B cell (primary cell): Measurements from ENCODE around the gene LMF2. TPM values are rescaled to one million over a fixed set of nuclear protein-coding genes. Genes with fewer than 3 reads are reported as not detected.

Experiments used
- ATAC-seq: fragments of 200-7000 bp; cut with Tn5 transposase; one replicate; pipeline ENCODE4 v1.10.0; 2021; ENCODE audit warnings: low read depth, mild to moderate bottlenecking, moderate number of reproducible peaks, moderate library complexity
- CTCF ChIA-PET: fragments of 350-600 bp; sonication (Branson Sonifier 250); formaldehyde crosslinking; loops from one replicate; lab custom pipeline; 2021; ENCODE audit warnings: antibody characterized with exemption, inconsistent platforms; lab: Charles Lee
- POLR2A ChIA-PET: fragments of 350-600 bp; sonication (Branson Sonifier 250); formaldehyde crosslinking; loops from one replicate; lab custom pipeline; 2021; ENCODE audit warnings: antibody characterized with exemption; lab: Charles Lee
- DNase-seq: peaks from one replicate; pipeline ENCODE4 v3.0.0; 2013
- H2AFZ ChIP-seq: 2 replicates; pipeline ENCODE4 v1.6.1; 2012; ENCODE audit warnings: mild to moderate bottlenecking, low read depth, low read length; ENCODE audit not compliant: insufficient read depth, poor library complexity, severe bottlenecking
- H3K27ac ChIP-seq, 2 donors: 1 replicate in 1 of 2; 2 replicates in 1 of 2; pipeline ENCODE4 v1.5.1; 2012 to 2013; ENCODE audit warnings: low read length in 2 of 2, mild to moderate bottlenecking in 2 of 2, moderate library complexity in 1 of 2
- H3K27me3 ChIP-seq, 4 experiments: fragments of 200-600 bp in 1 of 4; sonication (generic) in 1 of 4; replicated peaks in 1 of 4; 1 replicate in 2 of 4; 2 replicates in 2 of 4; pipeline versions ENCODE4 v1.6.1 to v1.7.0; 2013 to 2016; ENCODE audit warnings: low read length in 3 of 4, mild to moderate bottlenecking in 2 of 4, mixed read lengths in 1 of 4, moderate library complexity in 1 of 4; ENCODE audit not compliant: insufficient read depth in 4 of 4, control insufficient read depth in 3 of 4; ENCODE audit errors: control extremely low read depth in 1 of 4
- H3K36me3 ChIP-seq, 2 experiments: replicated peaks in 1 of 2; 1 replicate in 1 of 2; 2 replicates in 1 of 2; pipeline versions ENCODE4 v1.6.1 to v1.7.1; 2013; ENCODE audit warnings: low read length in 1 of 2; ENCODE audit not compliant: insufficient read depth in 2 of 2, control insufficient read depth in 1 of 2; ENCODE audit errors: control extremely low read depth in 1 of 2, extremely low read depth in 1 of 2
- H3K4me1 ChIP-seq, 2 donors: fragments of 200-600 bp in 1 of 2; sonication (generic) in 1 of 2; 1 replicate in 1 of 2; 2 replicates in 1 of 2; pipeline versions ENCODE4 v1.5.1 to v1.6.1; 2013 to 2017; ENCODE audit warnings: low read length in 2 of 2; ENCODE audit not compliant: control insufficient read depth in 2 of 2, insufficient read depth in 2 of 2
- H3K4me2 ChIP-seq: replicated peaks from 2 replicates; pipeline ENCODE3; 2012; ENCODE audit warnings: mild to moderate bottlenecking, low read depth, low read length; ENCODE audit not compliant: poor library complexity, severe bottlenecking
- H3K4me3 ChIP-seq, 5 experiments: fragments of 200-600 bp in 1 of 5; sonication (generic) in 1 of 5; 1 replicate in 3 of 5; 2 replicates in 2 of 5; pipeline versions ENCODE4 v1.5.1 to v1.7.0; 2011 to 2016; ENCODE audit warnings: low read length in 4 of 5, mild to moderate bottlenecking in 4 of 5, low read depth in 2 of 5, control low read depth in 1 of 5, moderate library complexity in 1 of 5; ENCODE audit not compliant: insufficient read depth in 1 of 5; ENCODE audit errors: control extremely low read depth in 1 of 5, extremely low read depth in 1 of 5
- H3K79me2 ChIP-seq: fragments of 200-600 bp; sonication (generic); one replicate; pipeline ENCODE4 v1.6.0; 2016; ENCODE audit warnings: low read length; ENCODE audit not compliant: control insufficient read depth, insufficient read depth
- H3K9ac ChIP-seq: fragments of 200-600 bp; sonication (generic); 2 replicates; pipeline ENCODE4 v1.6.1; 2017; ENCODE audit warnings: mild to moderate bottlenecking, low read length, moderate library complexity
- H3K9me3 ChIP-seq, 3 donors: one replicate each; pipeline versions ENCODE4 v1.6.1 to v1.7.1; 2013; ENCODE audit warnings: low read length in 2 of 3; ENCODE audit not compliant: control insufficient read depth in 2 of 3, insufficient read depth in 1 of 3; ENCODE audit errors: control extremely low read depth in 1 of 3
- H4K20me1 ChIP-seq: 2 replicates; pipeline ENCODE4 v1.6.0; 2012; ENCODE audit warnings: mild to moderate bottlenecking, low read length; ENCODE audit not compliant: insufficient read depth, control insufficient read depth, poor library complexity, severe bottlenecking
- H3K27ac Mint-ChIP-seq: one replicate; pipeline ENCODE4 v1.8.0; 2021; ENCODE audit warnings: mixed read lengths
- H3K27me3 Mint-ChIP-seq: one replicate; pipeline ENCODE4 v1.8.0; 2021; ENCODE audit warnings: mixed read lengths
- H3K4me1 Mint-ChIP-seq: one replicate; pipeline ENCODE4 v1.8.0; 2021; ENCODE audit warnings: mixed read lengths
- H3K4me3 Mint-ChIP-seq: one replicate; pipeline ENCODE4 v1.8.0; 2021; ENCODE audit warnings: mixed read lengths
- H3K9me3 Mint-ChIP-seq: one replicate; pipeline ENCODE4 v1.8.0; 2022; ENCODE audit warnings: mixed read lengths; ENCODE audit not compliant: insufficient read depth
- CTCF ChIP-seq: fragments of 200-600 bp; IDR thresholded peaks from one replicate; pipeline ENCODE4 v1.8.0; 2022; ENCODE audit warnings: antibody characterized with exemption, mild to moderate bottlenecking
- EZH2 ChIP-seq: IDR thresholded peaks from 2 replicates; pipeline ENCODE4 v1.6.1; 2012; ENCODE audit warnings: borderline replicate concordance, low read depth, mild to moderate bottlenecking, moderate library complexity, low read length; ENCODE audit not compliant: insufficient read depth, poor library complexity, severe bottlenecking
- WGBS: methylation state at CpG from one replicate; pipeline ENCODE4 v1.1.5; 2013; ENCODE audit warnings: missing lambda C conversion rate; ENCODE audit not compliant: insufficient coverage; 5-methylcytosine and 5-hydroxymethylcytosine counted together
- intact Hi-C: fragments of 100-400 bp; cut with micrococcal nuclease; formaldehyde crosslinking; loops from one replicate; pipeline ENCODE4 v1.10.0; 2022
- polyA plus RNA-seq: library from polyadenylated mRNA; depleted of rRNA; stranded (reverse); fragments of >200 nt; gene quantifications from 2 replicates; pipeline ENCODE4 v1.2.3, GENCODE V29; 2012
- total RNA-seq, 2 donors: library from RNA; stranded (reverse); fragments of 120-200 nt in 1 of 2; gene quantifications; 1 replicate in 1 of 2; 2 replicates in 1 of 2; pipeline versions ENCODE4 v1.2.3 to v1.2.4, GENCODE V29; 2013 to 2022

The LMF2 gene
- total and polyA plus RNA-seq, 2 donors (not counting 1 experiment from before 2014, with no cell fraction given): 128 to 316 TPM

- H3K27ac ChIP-seq: no peak overlapping the region
- ChIA-PET POLR2A (no interaction called here), CTCF (interaction anchor here (2.0 to 2.5 kb wide), 2 partner anchors 14 to 33 kb away, joined by 7 to 8 read pairs; no protein-coding TSS in a partner anchor)
- peaks cover 0 to 3% (median 0%) of the 10 kb centered on the region in 3 donors for H3K9me3 ChIP-seq
- H3K36me3 ChIP-seq: peaks cover 0 to 83% of the 10 kb centered on the region in 2 experiments
- TF ChIP-seq CTCF (no peak), EZH2 (no peak)
- Mint-ChIP-seq H3K27ac (no peak overlapping the region), H3K9me3 (no peaks in the 10 kb centered on the region), H3K4me1 (peaks cover 21% of the 10 kb centered on the region), H3K4me3 (no peak overlapping the region), H3K27me3 (no peaks in the 10 kb centered on the region)
- no peaks in the 10 kb centered on the region for H3K27me3 ChIP-seq
- no peak overlapping the region for H2AFZ ChIP-seq
- no peak overlapping the region for H3K9ac ChIP-seq
- no peak overlapping the region for H3K4me2 ChIP-seq
- ATAC-seq (no peak), DNase-seq (no peak)
- WGBS: 94% methylated on average over 24 of the region's 24 CpGs
- H4K20me1 ChIP-seq: peaks cover 26% of the 10 kb centered on the region
- peaks cover 17 to 18% of the 10 kb centered on the region in 2 donors for H3K4me1 ChIP-seq
- peaks cover 17% of the 10 kb centered on the region for H3K79me2 ChIP-seq
- intact Hi-C loops: no loop called here
- H3K4me3 ChIP-seq: no peak overlapping the region
Measured at GRCh38 chr22:50464451-50464850, 43.1 kb downstream of the LMF2 start.

GRCh38 chr22:50463188-50463900, 44.2 kb downstream of the LMF2 start:
- Mint-ChIP-seq H3K27me3 (no peaks in the 10 kb centered on the region), H3K4me1 (peaks cover 10% of the 10 kb centered on the region), H3K4me3 (no peak overlapping the region), H3K9me3 (no peaks in the 10 kb centered on the region), H3K27ac (no peak overlapping the region)
- no peak for ATAC-seq
- Histone ChIP-seq H3K27me3 (no peaks in the 10 kb centered on the region), H3K79me2 (peaks cover 8% of the 10 kb centered on the region), H2AFZ (no peak overlapping the region), H3K4me3 (no peak overlapping the region), H3K9ac (no peak overlapping the region), H3K4me2 (no peak overlapping the region), H3K9me3 (peaks cover 0 to 4% (median 0%) of the 10 kb centered on the region in 3 donors), H3K4me1 (peaks cover 6 to 7% of the 10 kb centered on the region in 2 donors), H4K20me1 (peaks cover 16% of the 10 kb centered on the region), H3K27ac (no peak overlapping the region), H3K36me3 (peaks cover 0 to 93% of the 10 kb centered on the region in 2 experiments)
- 94% methylated on average over 27 of the region's 28 CpGs for WGBS
- no peak for DNase-seq
- POLR2A ChIA-PET: interaction anchor here (0.7 kb wide), 1 partner anchor 271 kb away, joined by 3 read pairs; no protein-coding TSS in a partner anchor
- no peak for TF ChIP-seq EZH2
- no peak for TF ChIP-seq CTCF
- CTCF ChIA-PET: interaction anchor here (2.5 kb wide), 1 partner anchor 13 kb away, joined by 7 read pairs; no protein-coding TSS in a partner anchor
- intact Hi-C loops: no loop called here
